GM12878 (cell line): ENCODE measurements around the gene CTDSP1. TPM values are rescaled to one million over a fixed set of nuclear protein-coding genes. Genes with fewer than 3 reads are reported as not detected.

Source experiments
- ATAC-seq: fragments of 200-7000 bp; cut with Tn5 transposase; 3 replicates; pipeline ENCODE4 v1.9.1; 2020; ENCODE audit warnings: mild to moderate bottlenecking, moderate library complexity
- BruUV-seq: library from RNA; stranded (reverse); fragments of 400-500 nt; replicated peaks from 2 replicates; lab custom pipeline; 2021; lab: Mats Ljungman, UMichigan
- CTCF ChIA-PET: fragments of 300-600 bp; sonication (Branson Sonifier 250); formaldehyde crosslinking; extraction: SDS; loops from one replicate; lab custom pipeline; 2021; ENCODE audit warnings: inconsistent platforms; lab: Yijun Ruan, JAX
- POLR2A ChIA-PET: fragments of 350-600 bp; formaldehyde crosslinking; extraction: SDS; loops from one replicate; lab custom pipeline; 2021; ENCODE audit warnings: inconsistent platforms; lab: Charles Lee
- RAD21 ChIA-PET: fragments of 300-600 bp; sonication (Branson Sonifier 250); formaldehyde crosslinking; loops from one replicate; lab custom pipeline; 2023; ENCODE audit warnings: antibody characterized with exemption; ENCODE audit not compliant: unreplicated experiment; lab: Charles Lee
- SMC1A ChIA-PET: fragments of 300-600 bp; sonication (Branson Sonifier 250); formaldehyde crosslinking; loops from one replicate; lab custom pipeline; 2023; ENCODE audit not compliant: unreplicated experiment, uncharacterized antibody; lab: Charles Lee
- DNase-seq: peaks from one replicate; pipeline ENCODE4 v3.0.0-alpha.2; 2011; ENCODE audit warnings: low read depth, low spot score
- FAIRE-seq: peaks from 3 replicates; lab custom pipeline; 2011; peaks lifted over from hg19 to GRCh38; lab: Jason Lieb, UNC
- H2AFZ ChIP-seq: 2 replicates; pipeline ENCODE4 v1.6.0; 2011; ENCODE audit warnings: low read depth, low read length, control low read depth; ENCODE audit not compliant: control insufficient read depth
- H3K27ac ChIP-seq: 2 replicates; pipeline ENCODE4 v1.5.1; 2011; ENCODE audit warnings: control low read depth; ENCODE audit not compliant: control insufficient read depth, insufficient read depth
- H3K27me3 ChIP-seq, 2 experiments: replicated peaks in 1 of 2; 2 replicates each; pipeline versions ENCODE4 v1.6.0 to v1.6.1; 2011; ENCODE audit warnings: low read length in 1 of 2; ENCODE audit not compliant: control insufficient read depth in 2 of 2, insufficient read depth in 2 of 2
- H3K36me3 ChIP-seq, 2 experiments: 2 replicates each; pipeline ENCODE4 v1.5.1; 2011; ENCODE audit warnings: low read length in 1 of 2; ENCODE audit not compliant: control insufficient read depth in 2 of 2, insufficient read depth in 2 of 2
- H3K4me1 ChIP-seq: 2 replicates; pipeline ENCODE4 v1.6.1; 2011; ENCODE audit warnings: mild to moderate bottlenecking, low read length, moderate library complexity, mixed read lengths; ENCODE audit not compliant: control insufficient read depth, insufficient read depth
- H3K4me2 ChIP-seq: 2 replicates; pipeline ENCODE4 v1.6.0; 2011; ENCODE audit warnings: control low read depth; ENCODE audit not compliant: control insufficient read depth, insufficient read depth
- H3K4me3 ChIP-seq: fragments of 200-600 bp; sonication (generic); 2 replicates; pipeline ENCODE4 v1.5.1; 2016
- H3K79me2 ChIP-seq: 2 replicates; pipeline ENCODE4 v1.6.0; 2011; ENCODE audit warnings: low read length; ENCODE audit not compliant: control insufficient read depth, insufficient read depth
- H3K9ac ChIP-seq: 2 replicates; pipeline ENCODE4 v1.8.0; 2011; ENCODE audit warnings: low read length, control low read depth, mixed read lengths; ENCODE audit not compliant: control insufficient read depth, insufficient read depth
- H3K9me3 ChIP-seq: replicated peaks from 3 replicates; pipeline ENCODE4 v1.5.1; 2011; ENCODE audit warnings: mild to moderate bottlenecking, low read length; ENCODE audit not compliant: control insufficient read depth, insufficient read depth
- H4K20me1 ChIP-seq: 2 replicates; pipeline ENCODE4 v1.6.0; 2011; ENCODE audit not compliant: control insufficient read depth, insufficient read depth
- CBFB ChIP-seq: IDR thresholded peaks from 2 replicates; pipeline ENCODE4 v1.6.1; 2016; ENCODE audit warnings: antibody characterized with exemption, low read depth
- WGBS: methylation state at CpG from one replicate; pipeline ENCODE4 v1.1.6; 2016; ENCODE audit warnings: low lambda C conversion rate; ENCODE audit not compliant: insufficient replicate concordance, insufficient coverage; ENCODE audit errors: missing lambda C conversion rate; 5-methylcytosine and 5-hydroxymethylcytosine counted together
- in situ Hi-C: fragments of 300-500 bp; cut with MboI; formaldehyde crosslinking; loops from 9 replicates; pipeline ENCODE4 v1.14.3; 2018; ENCODE audit warnings: mixed read lengths
- intact Hi-C: fragments of 100-400 bp; cut with micrococcal nuclease; formaldehyde crosslinking; loops from one replicate; pipeline ENCODE4 v1.14.2; 2022; ENCODE audit not compliant: unreplicated experiment
- polyA plus RNA-seq, 11 experiments: library from polyadenylated mRNA; depleted of rRNA in 4 of 11; unstranded in 6 of 11; stranded (reverse) in 5 of 11; fragments of >200 nt; fragmentation: Nextera tagmentation in 4 of 11; fragmentation: Illumina TruSeq in 1 of 11; extraction: Ambion mirVana in 4 of 11; extraction: Trizol in 1 of 11; gene quantifications; 1 replicate in 1 of 11; 2 replicates in 10 of 11; pipeline versions ENCODE4 v1.2.1 to v1.2.3, GENCODE V29; 2011 to 2016; ENCODE audit warnings: inconsistent platforms in 2 of 11, missing spikeins in 2 of 11, low read depth in 1 of 11
- total RNA-seq, 4 experiments: library from RNA; depleted of rRNA in 3 of 4; stranded (reverse); fragments of >200 nt in 3 of 4; fragmentation: Illumina TruSeq in 1 of 4; extraction: Trizol in 1 of 4; gene quantifications; 2 replicates each; pipeline versions ENCODE4 v1.2.1 to v1.2.3, GENCODE V29; 2013 to 2021
- TF ChIP-seq, protein P1 (sequence below): fragments of 450-650 bp; IDR thresholded peaks from 2 replicates; pipeline ENCODE4 v1.6.1; 2016; ENCODE audit warnings: mild to moderate bottlenecking

Gene CTDSP1
- total and polyA plus RNA-seq, 10 of the 15 experiments (the other 5 are each of a cell fraction or from before 2014, with no cell fraction given) = 3.0 to 75.9 (median 34.4) TPM

- FAIRE-seq (no peak), DNase-seq (no peak), ATAC-seq (no peak)
- Histone ChIP-seq H3K9ac (peak overlapping the region; percentile 64), H3K27ac (peak overlapping the region; percentile 96), H3K79me2 (peaks cover 32% of the 10 kb centered on the region), H3K36me3 (no peaks in the 10 kb centered on the region), H3K9me3 (no peaks in the 10 kb centered on the region), H3K4me1 (peaks cover 27% of the 10 kb centered on the region), H3K27me3 (no peaks in the 10 kb centered on the region), H3K4me3 (peak overlapping the region; percentile 51; the same call in 1 of the 2 replicates), H3K4me2 (peak overlapping the region; percentile 93), H4K20me1 (no peaks in the 10 kb centered on the region), H2AFZ (peak overlapping the region; percentile 96)
- in situ Hi-C loops = loop anchor here (25.0 kb wide), 1 partner anchor 108 kb away; the partner anchor contains the start of gene TMBIM1
- TF ChIP-seq, protein P1, sequence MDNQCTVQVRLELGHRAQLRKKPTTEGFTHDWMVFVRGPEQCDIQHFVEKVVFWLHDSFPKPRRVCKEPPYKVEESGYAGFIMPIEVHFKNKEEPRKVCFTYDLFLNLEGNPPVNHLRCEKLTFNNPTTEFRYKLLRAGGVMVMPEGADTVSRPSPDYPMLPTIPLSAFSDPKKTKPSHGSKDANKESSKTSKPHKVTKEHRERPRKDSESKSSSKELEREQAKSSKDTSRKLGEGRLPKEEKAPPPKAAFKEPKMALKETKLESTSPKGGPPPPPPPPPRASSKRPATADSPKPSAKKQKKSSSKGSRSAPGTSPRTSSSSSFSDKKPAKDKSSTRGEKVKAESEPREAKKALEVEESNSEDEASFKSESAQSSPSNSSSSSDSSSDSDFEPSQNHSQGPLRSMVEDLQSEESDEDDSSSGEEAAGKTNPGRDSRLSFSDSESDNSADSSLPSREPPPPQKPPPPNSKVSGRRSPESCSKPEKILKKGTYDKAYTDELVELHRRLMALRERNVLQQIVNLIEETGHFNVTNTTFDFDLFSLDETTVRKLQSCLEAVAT = peak; percentile 10; the same call in 1 of the 2 replicates
- TF ChIP-seq CBFB = no peak
- intact Hi-C loops = loop anchor here (5.0 kb wide), 3 partner anchors 38 to 262 kb away; partner anchors contain the start of genes ARPC2, BCS1L, CATIP and ZNF142
- SMC1A ChIA-PET = interaction anchor here (1.0 to 1.2 kb wide), 2 partner anchors 39 to 94 kb away, joined by 3 read pairs; partner anchors contain the start of gene CATIP
- RAD21 ChIA-PET = interaction anchor here (1.0 to 2.5 kb wide), 6 partner anchors 11 to 124 kb away, joined by 3 to 14 read pairs (median 4); partner anchors contain the start of gene SLC11A1
- CTCF ChIA-PET = interaction anchor here (0.6 to 4.9 kb wide), 10 partner anchors 40 to 315 kb away, joined by 3 to 34 read pairs (median 6); partner anchors contain the start of gene TMBIM1
- POLR2A ChIA-PET = interaction anchor here (1.7 to 2.8 kb wide), 3 partner anchors 9 to 105 kb away, joined by 8 to 19 read pairs (median 19); no protein-coding TSS in a partner anchor
- WGBS = 11% methylated on average over 16 of the region's 16 CpGs
- no TSS peak for BruUV-seq
Measured at GRCh38 chr2:218395456-218395825, 4.2 kb upstream of the CTDSP1 start.
